HG03280 (cell line): ENCODE data around the gene GREB1.

Experiments used
- ATAC-seq: cut with Tn5 transposase; IDR thresholded peaks from one replicate; pipeline ENCODE4 v1.9.1; 2021; ENCODE audit warnings: mild to moderate bottlenecking, moderate library complexity; ENCODE audit not compliant: unreplicated experiment

The GREB1 gene

DNA sequence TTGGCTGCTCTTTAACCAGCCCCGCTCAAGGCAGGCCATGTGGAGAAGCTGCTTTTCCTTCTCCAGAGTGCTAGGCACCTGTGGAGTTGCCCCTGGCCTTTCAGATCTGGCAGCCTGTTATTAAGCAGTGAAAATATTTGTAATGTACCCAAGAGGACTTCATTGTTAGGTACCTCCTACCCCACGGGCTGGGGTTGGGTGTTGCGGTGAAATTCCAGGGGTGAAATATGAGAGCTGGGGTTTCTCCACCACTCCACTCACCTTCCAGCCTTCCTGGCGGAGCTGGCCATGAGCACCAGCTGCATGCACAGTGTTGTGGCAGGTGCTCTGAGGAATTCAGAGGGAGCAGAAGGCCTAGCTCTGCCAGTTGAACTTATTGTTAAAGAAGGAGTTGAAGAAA lies 97.0 kb downstream of the GREB1 start:
- ATAC-seq = no peak

DNA sequence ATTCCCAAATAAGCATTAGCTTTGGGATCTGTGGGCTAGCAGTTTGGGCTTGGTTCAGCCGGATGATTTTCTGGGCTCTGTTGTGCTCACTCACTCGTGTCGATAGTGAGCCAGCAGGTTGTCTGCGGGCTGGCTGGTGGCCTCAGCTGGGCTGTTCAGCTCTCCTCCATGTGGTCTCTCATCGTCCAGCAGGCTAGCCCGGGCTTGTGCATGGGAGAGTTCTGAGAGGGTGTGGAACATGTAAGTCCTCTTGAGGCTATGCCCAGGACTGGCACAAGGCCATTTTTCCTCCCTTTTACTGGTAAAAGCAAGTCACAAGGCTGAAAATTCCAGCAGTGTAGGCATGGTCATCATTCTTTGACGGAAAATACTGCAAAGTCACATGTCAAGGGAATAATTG lies 97.6 kb downstream of the GREB1 start:
- no peak for ATAC-seq

DNA sequence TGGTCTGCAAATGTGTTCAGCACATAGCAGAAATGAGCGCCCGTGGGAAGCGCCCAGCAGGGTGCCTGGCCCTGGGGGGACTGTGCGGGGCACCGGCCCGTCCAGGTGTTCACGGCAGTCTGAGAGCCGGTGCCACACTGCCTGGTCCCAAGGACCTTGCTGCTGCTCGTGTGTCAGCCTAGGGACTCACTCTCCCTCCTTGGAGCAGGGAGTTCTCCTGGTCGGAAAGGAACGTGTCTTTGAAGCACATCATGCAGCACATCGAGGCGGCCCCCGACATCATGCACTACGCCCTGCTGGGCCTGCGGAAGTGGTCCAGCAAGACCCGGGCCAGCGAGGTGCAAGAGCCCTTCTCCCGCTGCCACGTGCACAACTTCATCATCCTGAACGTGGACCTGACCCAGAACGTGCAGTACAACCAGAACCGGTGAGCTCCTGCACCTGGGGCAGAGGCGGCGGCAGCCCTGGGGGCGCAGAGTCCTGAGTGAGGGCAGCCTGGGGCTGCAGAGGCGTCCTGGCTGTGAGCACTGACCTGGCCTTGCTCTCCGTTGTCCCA lies 100.2 kb downstream of the GREB1 start:
- no peak for ATAC-seq

DNA sequence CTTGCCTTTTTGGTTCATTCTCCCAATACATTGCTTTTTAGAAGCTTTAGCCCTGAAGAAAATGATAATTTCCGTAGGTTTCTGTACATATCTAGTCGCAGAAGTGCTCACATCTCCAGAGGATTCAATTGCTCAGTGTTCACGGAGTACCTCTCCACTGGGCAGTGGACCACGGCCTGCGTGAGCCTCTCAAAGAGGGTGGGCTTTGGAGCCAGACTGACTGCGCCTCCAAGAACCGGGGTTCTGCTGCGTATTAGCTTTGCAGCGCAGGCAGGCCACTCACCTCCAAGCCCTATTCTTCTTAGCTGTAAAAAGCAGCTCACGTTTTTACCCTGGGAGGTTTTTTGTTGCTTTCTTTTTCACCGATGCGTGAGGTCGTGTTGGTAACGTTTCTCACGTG lies 100.7 kb downstream of the GREB1 start:
- no peak for ATAC-seq

DNA sequence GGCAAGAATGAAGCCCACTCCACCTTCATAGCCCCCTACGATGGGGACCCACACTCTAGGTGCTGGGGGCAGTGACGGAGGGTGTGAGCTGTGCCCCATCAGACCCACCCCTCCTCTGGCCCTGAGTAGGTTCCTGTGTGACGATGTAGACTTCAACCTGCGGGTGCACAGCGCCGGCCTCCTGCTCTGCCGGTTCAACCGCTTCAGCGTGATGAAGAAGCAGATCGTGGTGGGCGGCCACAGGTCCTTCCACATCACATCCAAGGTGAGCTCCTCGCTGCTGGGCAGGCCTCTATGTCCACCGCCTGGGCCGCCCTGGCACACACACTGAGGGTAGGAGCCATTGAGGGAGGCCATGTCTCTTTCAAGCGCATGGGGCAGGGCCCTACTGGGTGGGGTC lies 101.3 kb downstream of the GREB1 start:
- no peak for ATAC-seq

DNA sequence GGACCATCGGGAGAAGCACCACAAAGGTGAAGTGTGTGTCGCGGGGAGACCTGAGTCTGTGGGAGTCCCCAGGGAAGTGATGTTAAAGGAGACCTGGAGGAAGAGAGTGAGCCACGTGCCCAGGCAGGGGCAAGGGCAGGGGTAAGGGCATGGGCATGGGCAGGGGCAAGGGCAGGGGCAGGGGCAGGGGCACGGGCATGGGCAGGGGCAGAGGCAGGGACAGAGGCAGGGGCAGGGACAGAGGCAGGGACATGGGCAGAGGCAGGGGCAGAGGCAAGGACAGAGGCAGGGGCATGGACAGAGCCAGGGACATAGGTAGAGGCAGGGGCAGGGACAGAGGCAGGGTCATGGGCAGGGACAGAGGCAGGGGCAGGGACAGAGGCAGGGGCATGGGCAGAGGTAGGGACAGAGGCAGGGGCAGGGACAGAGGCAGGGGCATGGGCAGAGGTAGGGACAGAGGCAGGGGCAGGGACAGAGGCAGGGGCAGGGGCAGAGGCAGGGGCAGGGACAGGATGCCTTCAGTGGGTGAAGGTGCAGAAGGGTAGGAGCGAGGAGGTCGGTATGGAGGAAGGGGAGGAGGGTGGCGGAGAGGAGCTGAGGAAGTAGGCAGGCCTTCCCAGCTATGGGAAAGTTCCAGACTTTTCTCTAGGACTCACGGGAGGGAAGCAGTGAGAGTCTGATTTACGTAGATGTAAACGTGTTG lies 102.9 kb downstream of the GREB1 start:
- ATAC-seq = no peak

DNA sequence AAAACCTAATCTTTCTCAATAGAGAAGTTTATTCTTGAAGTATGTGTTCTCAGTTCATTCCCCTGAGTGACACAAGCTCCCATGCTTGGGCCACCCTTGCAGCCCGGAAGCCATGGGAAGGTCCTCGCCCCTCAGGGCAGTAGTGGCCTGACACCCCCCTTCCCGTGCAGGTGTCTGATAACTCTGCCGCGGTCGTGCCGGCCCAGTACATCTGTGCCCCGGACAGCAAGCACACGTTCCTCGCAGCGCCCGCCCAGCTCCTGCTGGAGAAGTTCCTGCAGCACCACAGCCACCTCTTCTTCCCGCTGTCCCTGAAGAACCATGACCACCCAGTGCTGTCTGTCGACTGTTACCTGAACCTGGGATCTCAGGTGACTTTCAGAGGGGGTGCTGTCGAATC lies 103.7 kb downstream of the GREB1 start:
- ATAC-seq = no peak

DNA sequence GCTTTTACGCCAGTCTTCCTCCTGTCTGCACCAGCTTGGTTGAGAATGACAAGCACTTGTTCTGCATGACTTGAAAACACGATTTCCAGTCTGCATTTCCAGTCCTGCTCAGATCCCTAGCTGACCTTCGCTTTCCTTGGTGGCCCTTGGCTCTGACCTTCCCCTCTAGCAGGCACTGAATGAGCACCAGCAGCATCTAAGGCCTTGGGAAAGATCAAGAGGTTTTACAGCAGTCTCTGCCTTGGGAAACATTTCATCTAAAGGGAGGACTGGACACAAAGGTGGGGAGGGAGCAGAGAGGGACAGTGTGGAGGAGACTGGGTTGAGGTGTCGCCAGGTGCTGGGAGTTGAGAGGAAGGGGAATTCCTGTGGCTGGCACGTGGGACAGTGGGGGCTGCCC lies 105.7 kb downstream of the GREB1 start:
- no peak for ATAC-seq

DNA sequence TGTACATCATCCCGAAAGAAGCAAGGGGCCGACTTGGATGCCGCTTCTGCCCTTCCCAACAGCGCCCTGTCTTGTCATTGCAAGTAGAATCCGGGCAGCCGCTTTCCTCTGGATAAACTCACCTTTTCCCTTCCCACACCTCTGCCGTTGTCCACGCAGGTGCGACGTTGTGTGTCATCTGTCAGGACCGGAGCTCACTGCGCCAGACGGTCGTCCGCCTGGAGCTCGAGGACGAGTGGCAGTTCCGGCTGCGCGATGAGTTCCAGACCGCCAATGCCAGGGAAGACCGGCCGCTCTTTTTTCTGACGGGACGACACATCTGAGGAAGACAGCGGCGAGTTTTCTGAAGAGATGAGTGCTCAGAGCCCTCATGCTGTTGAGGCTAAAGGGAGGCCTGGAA lies 106.3 kb downstream of the GREB1 start:
- no peak for ATAC-seq

DNA sequence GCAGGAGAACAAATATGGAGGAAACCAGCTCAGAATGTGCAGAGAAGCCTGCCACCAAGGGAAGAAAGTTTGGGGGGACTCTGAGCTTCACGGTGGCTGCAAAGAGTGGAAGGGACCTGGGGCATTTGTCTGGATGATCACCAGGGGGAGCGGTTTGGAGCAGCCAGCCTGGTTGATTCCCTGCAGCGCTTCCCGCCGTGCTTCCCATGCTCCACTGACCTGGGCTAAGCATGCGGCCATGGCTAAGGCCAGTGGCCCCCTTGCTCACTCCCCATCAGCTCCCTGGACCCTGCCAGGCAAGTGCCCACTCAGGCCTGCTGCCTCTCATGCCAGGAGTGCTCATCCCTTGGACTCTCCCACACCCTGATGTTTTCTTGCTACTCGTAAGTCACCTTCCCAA lies 109.1 kb downstream of the GREB1 start:
- ATAC-seq = no peak

DNA sequence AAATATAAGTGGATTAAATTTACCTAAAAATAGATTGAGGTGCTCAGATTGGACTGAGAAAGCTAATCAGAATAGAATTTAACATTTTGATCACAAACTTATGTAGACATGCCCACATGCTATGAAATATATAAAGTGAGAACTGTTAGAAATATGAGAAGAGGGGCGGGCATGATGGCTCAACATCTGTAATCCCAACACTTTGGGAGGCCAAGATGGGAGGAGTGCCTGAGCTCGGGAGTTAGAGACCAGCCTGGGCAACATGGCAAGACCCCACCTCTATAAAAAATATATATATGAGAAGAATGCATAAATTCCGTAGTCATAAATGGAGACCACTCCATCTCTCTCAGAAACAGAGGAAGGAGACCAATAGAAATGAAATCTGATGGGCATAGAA lies 110.4 kb downstream of the GREB1 start:
- no peak for ATAC-seq

DNA sequence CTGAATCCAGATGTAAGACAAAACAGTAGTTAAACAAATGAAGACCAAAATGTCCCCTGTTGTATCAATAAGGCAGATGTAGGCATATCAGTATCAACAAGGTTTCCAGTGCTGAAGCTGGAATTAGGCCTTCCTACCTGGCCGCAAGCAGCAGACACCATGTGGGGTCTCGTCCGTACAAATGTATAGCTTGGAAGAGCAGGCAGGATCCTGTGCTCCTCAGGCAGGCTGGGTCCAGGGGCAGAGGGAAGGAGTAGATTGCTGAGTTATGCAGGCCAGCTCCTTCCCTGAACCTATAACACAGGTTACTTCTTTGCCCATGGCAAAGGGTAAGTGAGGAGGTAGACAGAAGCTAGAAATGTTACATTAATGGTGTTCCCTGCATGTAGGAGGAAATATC lies 112.7 kb downstream of the GREB1 start:
- ATAC-seq = no peak

DNA sequence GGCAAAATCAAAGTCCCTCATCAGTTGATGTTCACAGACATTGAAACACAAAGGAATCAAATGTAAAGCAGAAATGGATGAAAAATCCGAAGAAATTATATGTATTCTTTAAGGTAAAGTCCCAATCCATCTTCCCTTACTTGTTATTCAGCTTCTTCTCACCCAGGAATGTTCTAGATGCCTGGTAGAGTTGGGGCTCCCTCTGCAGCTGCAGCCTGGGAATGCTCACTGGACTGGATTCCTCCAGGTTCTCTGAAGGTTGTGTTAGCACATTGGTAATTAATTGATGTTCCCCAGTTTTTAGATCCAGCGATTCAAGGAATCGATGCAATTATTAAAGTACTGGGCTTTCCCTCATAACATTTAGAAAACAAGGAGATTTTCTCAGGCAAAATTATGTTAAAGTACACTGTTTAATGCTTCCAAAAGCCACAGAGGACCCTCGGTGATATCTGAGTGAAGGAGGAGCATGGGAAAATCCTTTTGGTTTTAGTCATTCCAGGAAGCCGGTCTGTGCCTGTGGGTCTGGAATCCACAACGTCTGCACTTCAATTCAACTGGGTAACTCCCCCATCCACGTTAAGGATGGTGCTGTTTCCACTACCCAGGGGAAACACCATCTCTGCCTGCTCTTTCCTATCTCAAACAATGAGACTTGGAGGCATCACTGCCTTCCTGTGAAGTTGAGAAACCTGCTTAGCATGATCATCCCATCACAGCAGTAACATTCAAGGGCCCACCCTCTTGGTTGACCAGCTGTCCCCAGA lies 114.2 kb downstream of the GREB1 start:
- no peak for ATAC-seq

DNA sequence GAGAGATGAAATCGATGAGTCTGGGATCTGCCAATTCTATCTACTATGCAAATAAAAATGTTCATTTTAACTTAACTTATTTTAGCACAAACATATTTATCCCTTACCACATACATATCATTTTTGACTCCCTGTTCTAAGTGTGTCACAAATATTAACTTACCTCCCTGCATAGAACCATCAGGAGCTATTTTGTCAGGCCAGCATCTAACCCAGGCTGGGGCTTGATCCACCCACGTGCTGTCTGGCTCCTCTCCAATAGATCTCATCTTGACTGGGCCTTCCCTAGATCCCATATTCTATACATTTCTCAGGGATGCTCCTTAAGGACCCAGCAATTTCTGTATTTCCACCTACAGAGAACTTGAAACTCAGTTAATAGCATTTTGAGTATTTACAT lies 115.2 kb downstream of the GREB1 start:
- no peak for ATAC-seq

DNA sequence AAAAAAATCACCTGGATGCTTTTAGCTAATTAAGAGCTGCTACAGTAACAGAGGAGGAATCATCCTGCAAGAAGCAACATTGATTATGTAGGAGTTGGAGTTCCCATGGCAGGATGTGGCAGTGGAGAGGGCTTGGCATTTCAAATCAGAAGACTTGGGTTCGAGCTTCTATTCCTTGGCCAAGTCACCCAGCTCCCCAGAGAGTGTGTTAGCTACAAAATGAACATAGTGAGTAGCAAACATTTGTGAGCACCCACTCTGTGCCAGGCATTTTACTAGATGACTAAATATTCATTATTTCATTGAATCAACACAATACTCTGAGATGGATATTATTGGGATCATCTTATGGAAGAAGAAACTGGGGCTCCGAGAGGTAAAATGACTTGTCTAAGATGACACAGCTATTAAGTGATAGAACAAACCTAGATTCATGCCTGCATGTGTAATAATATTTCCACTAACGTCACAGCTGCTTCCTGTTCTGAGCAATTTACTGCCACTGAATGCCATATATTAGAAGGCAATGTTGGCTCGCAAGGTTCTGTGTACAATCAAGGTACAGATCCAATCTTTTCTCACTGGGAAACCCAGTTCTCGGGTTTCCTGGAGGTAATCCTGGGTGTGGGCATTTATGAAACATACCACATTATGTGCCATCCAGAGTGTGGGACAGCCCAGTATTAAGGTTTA lies 118.2 kb downstream of the GREB1 start:
- ATAC-seq = no peak

DNA sequence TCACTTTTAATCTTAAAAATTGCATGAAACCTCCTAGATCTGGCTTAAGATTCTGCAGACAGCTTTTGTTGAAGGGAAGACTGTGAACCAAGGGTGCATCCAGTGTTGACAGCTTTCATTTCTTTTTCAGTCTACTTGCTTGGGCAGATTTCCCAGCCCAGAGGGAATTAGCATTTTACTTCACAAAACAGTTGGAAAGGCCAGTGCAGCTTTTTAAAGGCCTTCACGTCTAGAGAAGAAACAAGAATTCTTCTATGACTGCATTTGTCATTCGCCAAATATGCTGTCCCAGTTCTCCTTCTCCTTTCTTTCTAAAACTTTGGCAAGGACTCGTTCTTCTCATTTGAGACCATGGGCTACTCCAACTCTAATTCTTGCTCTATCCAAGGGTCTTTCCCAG lies 118.7 kb downstream of the GREB1 start:
- no peak for ATAC-seq

DNA sequence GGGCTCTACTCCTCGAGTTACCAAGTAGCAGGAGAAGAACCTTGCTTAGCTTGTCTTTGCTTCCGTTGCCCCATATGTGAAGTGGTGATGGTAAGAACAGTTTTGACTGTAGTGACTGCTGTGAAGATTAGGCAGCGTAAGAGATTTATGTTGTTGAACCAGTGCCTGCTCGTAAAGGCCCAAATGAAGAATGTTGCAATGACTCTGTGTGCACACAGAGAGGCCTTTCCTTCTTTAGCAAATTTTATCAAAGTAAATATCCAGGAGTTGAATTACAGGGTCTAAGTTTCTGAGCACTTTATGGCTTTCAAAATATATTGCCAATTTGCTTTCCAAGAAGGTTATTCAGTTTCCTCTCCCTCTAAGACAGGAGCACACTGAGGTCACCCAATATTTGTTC lies 121.7 kb downstream of the GREB1 start:
- no peak for ATAC-seq

DNA sequence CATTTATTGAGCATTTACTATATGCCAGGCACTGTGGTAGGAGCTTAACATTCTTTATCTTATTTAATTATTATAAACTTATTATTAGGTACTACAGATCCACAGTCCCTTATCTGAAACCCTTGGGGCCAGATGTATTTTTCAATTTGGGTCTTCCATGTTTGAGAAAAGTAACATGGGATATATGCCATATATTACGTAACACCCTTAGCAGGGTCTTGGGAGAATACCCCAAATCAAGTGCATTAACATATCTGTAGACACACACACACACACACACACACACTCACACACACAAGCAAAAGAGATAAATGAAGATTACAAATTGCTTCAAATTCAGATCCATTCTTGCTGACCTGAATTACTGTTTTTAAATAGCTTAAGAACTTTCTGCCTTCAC lies 122.4 kb downstream of the GREB1 start:
- no peak for ATAC-seq

DNA sequence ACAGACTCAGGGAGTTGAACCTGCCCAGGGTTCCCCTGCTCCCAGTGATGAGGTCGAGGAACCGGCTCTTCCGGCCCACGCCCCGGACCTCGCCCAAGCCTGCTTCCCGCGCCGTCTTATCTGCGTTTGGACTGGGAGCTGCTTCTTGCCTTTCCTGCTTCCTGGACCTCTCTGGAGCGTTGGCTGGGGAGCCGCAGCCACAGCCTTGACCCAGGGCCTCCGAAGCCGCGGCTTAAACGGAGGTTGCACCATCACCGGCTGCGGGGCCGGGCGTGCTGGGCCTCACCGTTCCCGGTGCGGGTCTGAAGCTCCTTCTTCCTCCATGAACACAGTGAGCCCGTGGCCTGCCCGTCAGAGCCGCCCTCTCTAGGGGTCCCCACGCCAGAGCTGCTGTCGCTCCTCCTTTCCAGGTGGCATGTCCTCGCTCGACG lies 122.8 kb downstream of the GREB1 start:
- no peak for ATAC-seq

DNA sequence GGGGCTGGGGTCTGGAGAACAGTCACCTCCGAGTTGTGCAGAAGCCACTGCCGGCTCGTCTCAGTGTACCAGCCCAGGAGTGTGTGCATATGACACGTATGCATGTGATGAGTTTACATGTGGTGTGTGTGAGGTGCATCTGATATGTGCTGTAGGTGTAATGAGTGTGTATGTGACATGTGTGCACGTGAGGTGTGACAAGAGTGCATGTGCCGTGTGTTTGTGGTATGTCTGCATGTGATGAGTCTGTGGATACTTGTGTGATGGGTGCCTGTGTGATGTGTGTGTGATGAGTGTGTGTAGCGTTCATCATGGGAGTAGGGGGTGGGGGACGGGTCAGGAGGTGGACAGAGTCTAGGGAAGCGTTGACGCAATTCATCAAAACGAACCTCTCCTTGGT lies 123.3 kb downstream of the GREB1 start:
- ATAC-seq = no peak

DNA sequence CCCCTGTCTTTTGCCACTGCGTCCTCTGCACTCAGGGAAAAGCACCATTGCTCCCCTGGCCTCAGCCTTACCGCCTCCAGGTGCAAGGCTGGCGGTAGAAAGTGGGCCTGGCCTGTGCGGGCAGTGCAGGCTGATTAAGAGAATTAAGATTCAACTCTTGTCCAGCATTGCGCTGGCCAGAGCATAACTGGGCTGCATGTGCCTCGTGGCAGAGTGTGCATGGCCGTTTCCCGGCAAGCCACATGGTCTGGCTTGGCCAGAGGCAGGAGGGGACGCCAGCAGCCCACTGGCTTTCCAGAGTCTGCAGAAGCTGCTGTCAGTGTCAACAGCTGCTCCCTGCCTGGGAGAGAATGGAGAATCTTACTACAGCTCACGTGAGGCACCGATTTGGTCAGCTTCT lies 123.8 kb downstream of the GREB1 start:
- ATAC-seq = no peak
